GM12801 (cell line): ENCODE measurements around the gene WDR35.

ENCODE experiments used
- TF ChIP-seq, protein P1 (sequence below): IDR thresholded peaks from one replicate; pipeline ENCODE4 v1.5.1; 2011; ENCODE audit warnings: control low read depth; ENCODE audit not compliant: insufficient read length; ENCODE audit errors: extremely low read depth

Gene WDR35

GRCh38 chr2:19883971-19884720 is 105.8 kb downstream of the WDR35 start:
- TF ChIP-seq, protein P1, sequence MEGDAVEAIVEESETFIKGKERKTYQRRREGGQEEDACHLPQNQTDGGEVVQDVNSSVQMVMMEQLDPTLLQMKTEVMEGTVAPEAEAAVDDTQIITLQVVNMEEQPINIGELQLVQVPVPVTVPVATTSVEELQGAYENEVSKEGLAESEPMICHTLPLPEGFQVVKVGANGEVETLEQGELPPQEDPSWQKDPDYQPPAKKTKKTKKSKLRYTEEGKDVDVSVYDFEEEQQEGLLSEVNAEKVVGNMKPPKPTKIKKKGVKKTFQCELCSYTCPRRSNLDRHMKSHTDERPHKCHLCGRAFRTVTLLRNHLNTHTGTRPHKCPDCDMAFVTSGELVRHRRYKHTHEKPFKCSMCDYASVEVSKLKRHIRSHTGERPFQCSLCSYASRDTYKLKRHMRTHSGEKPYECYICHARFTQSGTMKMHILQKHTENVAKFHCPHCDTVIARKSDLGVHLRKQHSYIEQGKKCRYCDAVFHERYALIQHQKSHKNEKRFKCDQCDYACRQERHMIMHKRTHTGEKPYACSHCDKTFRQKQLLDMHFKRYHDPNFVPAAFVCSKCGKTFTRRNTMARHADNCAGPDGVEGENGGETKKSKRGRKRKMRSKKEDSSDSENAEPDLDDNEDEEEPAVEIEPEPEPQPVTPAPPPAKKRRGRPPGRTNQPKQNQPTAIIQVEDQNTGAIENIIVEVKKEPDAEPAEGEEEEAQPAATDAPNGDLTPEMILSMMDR = no peak

DNA sequence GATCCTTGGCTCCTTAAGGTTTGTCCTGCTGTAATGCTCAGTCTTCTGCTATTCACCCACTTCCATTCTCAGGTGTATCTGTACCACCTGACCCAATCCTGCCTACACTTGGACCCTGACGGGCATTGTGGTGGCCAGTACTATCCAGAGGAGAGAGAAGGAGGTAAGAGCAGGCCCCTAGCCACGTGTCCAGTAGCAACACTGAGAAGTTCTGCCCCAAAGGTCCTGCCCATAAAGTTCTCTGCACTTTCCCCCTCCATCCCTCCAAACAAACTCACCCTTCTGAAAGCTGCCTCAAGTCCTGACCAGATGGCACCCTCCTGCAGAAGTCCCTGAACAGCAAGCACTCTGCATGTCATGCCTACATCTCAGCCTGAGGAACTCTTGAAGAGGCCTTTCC is 106.4 kb downstream of the WDR35 start:
- TF ChIP-seq, protein P1 = no peak

- TF ChIP-seq, protein P1 = no peak
Observed at GRCh38 chr2:19882286-19882685, 107.6 kb downstream of the WDR35 start.

DNA sequence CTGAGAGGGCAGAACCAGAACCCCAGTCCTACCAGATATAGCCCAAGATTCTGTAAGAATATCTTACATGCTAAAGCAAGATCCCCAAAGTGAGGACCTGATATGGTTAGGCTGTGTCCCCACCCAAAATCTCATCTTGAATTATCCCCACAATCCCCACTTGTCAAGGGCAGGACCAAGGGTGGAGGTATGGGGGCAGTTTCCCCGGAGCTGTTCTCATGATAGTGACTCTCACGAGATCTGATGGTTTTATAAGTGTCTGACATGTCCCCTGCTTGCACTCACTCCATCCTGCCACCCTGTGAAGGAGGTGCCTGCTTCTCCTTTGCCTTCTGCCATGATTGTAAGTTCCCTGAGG is 108.0 kb downstream of the WDR35 start:
- TF ChIP-seq, protein P1 = no peak

DNA sequence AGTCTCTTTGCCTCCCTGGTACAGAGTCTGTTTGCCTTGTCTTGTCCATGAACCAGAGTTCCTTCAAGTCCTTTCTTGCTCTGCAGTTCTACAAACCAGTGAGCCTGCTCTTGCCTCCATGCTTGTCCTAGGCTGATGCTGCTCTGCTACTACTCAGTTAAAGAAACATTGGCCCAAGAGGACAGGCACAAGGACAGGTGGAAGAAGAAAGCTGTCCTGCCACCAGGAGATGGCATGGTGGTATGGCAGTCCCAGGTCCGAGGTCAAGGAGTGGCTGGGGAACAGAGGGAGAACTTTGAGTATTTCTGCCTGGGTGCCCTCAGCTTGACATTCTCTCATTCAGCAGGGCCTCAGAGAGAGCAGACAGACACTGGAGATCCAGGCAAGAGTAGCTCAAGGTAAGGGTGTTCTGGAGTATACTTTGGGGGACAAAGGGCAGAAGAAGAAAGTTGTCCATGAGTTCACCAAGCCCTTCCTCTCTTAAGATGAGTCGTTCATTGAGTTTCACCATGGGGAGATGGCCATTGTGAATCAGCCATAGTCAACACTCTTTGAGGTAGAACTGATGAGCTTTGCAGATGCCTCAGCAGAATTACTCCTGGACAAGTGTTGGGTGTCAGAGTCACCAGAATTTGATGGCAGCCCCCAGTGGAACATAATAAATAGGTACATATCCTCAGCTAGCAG is 108.5 kb downstream of the WDR35 start:
- TF ChIP-seq, protein P1 = no peak

DNA sequence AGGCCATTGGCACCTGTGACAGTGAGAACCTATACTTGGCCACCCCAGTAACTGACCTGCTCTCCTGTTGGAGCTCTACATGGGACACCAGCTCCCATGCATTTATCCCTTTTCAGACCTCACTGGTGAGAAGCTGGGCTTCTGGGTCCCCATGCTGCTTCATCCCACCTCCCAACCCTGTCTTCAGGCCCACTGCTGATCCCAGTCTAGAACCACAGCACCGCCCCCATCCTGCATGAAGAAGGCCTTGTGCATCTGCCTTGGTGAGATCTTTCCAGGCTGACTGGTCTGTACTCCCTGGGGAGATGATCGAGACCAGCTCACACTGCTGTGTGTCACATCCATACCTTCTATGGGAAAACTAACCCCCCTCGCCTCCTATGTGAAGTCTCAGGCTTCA is 110.8 kb downstream of the WDR35 start:
- TF ChIP-seq, protein P1 = no peak

GRCh38 chr2:19878268-19879046 is 111.4 kb downstream of the WDR35 start:
- TF ChIP-seq, protein P1 = no peak
